Dermis blood vessel endothelial cell (primary cell): ENCODE data around the gene GRIA3. TPM values are rescaled to one million over a fixed set of nuclear protein-coding genes. Genes with fewer than 3 reads are reported as not detected.
"Not testable (repeated sequence)": the region's sequence is repeated elsewhere in the genome, so short reads cannot be mapped to it uniquely, and the experiment has no call there.

Source experiments
- DNase-seq: peaks from one replicate; pipeline ENCODE4 v3.0.0; 2010
- total RNA-seq: library from RNA; depleted of rRNA; stranded (reverse); fragments of >200 nt; gene quantifications from 2 replicates; pipeline ENCODE4 v1.2.3, GENCODE V29; 2014

The GRIA3 gene
- total RNA-seq, 1 donor from 2014 or later, result 0.17 TPM

DNA sequence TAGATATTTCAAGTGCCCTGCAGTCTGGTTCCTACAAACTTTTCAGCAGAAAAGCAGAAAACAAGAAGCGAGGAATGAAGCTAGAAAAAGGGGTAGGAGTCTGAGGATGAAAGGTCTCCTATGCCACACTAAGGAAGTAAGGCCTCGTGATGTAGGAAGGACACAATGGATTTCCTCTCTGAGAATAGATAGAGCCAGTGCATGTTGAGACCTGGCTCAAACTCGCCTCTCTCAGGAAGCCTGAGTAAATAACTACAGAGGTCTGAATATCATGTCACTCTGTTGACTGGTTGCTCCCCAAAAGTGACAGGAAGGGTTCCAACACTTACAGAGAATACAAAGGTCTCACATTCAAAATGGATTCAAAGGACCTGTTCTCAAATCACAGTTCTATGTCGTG, 93.3 kb downstream of the GRIA3 start:
- DNase-seq, result no peak

DNA sequence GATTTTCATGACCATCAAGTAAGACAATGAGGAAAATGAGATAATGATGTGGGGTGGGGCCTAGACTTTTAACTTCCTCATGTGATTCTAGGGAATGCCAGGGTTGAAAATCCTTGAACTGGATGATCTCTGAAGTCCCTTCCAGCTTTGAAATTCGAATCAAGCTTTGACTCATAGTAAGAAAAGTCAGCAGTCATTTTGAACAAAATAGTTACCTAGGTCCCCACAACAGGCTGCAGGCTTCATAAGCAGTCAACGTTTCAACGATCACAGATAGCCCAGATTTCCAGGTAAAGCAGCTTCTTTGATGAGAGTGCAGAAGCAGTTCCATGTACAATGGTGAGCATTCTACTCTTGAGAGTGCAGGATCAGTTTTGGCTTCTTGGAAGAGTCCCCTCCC, 93.7 kb downstream of the GRIA3 start:
- DNase-seq, result no peak

- DNase-seq, result no peak
These were observed 98.2 kb downstream of the GRIA3 start for GRCh38 chrX:123282241-123282640.

GRCh38 chrX:123283407-123283806, 99.3 kb downstream of the GRIA3 start:
- not testable (repeated sequence) for DNase-seq

- no peak for DNase-seq
These were observed 107.5 kb downstream of the GRIA3 start for GRCh38 chrX:123291623-123292022.

GRCh38 chrX:123298026-123298425, 113.9 kb downstream of the GRIA3 start:
- DNase-seq, result no peak

DNA sequence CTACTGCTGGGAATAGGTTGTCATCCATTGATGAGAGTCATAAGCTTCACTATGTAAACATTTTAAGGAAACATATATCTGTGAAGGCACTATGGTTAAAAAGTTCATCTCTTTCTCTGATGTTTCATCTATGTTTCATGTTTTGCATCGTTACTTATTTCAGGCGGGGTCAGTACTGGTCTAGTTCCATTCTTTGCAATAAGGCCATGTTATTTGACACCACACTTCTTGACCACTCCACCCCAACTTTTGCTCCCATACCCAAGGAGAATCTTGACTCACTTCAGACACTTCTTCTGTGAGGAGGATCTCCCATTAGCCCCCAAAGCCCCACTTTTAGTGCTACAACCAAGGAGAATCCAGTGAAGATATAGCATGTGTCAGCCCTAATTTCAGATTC, 119.4 kb downstream of the GRIA3 start:
- no peak for DNase-seq

DNA sequence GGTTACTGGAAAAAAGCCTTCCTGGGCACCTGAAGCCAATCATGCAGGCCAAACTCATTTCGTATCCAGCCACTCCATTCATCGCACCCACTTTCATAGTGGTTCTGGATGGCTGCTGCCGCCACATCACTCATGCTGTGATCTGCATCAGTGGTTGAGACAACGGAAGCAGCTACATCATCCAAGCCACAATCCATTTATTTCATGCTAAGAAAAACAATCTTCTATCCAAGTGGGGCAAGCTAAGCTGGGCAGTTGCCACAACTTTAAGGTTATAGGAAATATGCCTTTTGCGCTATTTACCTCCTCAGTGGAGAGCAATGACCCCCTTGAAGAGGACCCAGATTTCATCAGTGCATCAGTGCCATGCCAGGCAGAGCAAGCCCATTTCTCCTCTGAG, 124.6 kb downstream of the GRIA3 start:
- DNase-seq, result no peak

GRCh38 chrX:123310112-123310511, 126.0 kb downstream of the GRIA3 start:
- DNase-seq, result no peak

DNA sequence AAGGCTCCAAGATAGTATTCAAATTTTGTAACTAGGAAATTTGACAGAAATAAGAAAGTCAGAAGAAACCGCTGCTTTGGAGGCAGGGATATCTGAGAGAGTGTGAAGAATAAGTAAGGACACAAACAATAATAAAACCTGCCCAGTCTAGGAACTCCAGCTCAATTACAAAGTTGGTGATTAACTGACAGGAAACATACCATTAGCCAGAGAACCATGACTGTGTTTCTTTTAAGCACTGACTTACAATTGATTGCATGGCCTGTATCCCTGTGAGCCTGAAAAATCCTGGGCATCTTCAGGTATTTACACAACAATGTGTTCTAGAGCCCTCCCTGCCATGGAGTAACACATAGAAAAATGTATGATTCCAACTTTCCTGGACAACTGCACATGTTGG, 127.4 kb downstream of the GRIA3 start:
- no peak for DNase-seq

GRCh38 chrX:123313486-123313885, 129.4 kb downstream of the GRIA3 start:
- no peak for DNase-seq

GRCh38 chrX:123320622-123321021, 136.5 kb downstream of the GRIA3 start:
- no peak for DNase-seq

- DNase-seq, result no peak
These were observed 138.5 kb downstream of the GRIA3 start for GRCh38 chrX:123322536-123322935.

GRCh38 chrX:123324625-123325024, 140.5 kb downstream of the GRIA3 start:
- DNase-seq, result no peak

DNA sequence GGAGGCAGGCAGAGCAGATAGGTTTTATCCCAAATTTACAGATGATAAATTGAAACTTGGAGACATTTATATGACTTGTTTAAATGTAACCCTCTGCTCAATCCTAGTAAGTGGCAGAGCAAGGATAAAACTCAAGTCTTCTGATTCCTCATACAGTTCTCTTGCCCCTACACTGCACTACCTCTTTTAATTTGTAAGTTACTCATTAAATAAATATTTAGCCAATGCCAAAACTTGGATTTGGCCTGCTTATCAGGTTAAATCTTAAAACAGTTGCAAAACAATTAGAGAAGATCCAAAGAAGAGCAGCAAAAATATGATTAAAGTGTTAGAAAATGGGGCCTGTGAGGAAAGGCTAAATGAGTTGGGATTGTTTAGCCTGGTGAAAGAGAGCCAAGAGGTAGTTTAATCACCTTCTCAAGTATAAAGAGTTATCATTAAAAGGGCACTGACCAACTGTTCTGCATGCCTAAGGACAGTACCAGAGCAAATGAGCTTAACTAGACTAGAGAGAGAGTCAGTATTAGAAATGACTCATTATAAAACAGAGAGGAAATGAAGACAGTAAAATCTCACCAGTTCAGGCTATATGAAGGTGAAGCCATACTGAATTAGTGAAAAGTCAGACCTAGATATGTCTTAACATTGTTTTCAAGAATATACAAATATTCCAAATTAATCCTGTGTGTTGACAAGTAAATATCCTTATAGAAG, 146.3 kb downstream of the GRIA3 start:
- DNase-seq, result no peak

DNA sequence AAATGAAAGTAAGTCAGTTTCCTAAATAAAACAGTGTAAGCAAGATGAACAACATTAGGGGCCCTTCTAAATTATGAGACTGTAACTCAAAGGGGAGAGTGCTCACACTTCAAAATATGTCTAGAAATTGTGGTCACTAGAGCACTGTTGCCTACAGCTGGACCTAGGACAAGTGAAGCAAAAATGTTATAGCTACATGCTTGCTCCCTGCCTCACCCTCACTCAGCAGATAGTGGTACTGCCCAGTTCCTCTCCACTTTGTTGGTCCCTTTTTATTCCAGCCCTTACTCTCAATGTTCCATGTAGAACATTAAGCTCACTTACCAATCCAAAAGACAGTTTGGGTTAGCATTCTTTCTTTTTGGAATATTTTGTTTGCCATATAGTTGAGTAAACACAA, 147.3 kb downstream of the GRIA3 start:
- no peak for DNase-seq

- DNase-seq, result no peak
These were observed 147.8 kb downstream of the GRIA3 start for GRCh38 chrX:123331859-123332258.

- no peak for DNase-seq
These were observed 152.6 kb downstream of the GRIA3 start for GRCh38 chrX:123336666-123337065.

DNA sequence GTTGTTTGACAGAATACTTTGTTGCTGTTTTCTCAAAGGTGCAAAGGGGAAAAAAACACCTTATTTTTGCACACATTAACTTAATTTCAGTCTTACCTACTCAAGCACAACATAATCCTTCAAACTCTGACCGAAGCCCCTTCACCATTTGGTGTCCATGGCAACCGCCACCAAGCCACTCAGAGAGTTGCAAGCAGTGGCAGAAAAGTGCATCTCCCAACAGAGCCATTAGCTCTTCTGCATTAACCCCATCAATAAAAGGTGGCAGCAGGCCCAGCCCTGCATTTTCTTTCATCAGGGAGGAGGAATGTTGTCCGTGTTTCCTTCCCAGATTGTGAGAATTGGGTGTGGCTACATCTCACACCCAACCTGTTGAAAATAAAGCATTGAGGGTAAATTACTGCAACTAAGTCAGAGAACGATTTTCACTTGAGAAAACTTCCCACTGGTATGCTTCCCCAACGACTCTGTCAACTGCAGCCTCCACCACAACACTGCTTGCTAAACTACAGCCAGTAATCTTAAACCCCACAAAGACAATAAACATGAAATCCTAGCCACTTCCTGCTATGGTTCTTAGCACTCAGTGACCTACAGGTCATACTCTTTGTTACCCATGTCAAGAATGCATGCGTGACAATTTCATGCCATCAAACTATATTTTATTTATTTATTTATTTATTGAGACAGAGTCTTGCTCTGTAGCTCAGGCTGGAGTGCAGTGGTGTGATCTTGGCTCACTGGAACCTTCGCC, 154.0 kb downstream of the GRIA3 start:
- DNase-seq, result no peak

DNA sequence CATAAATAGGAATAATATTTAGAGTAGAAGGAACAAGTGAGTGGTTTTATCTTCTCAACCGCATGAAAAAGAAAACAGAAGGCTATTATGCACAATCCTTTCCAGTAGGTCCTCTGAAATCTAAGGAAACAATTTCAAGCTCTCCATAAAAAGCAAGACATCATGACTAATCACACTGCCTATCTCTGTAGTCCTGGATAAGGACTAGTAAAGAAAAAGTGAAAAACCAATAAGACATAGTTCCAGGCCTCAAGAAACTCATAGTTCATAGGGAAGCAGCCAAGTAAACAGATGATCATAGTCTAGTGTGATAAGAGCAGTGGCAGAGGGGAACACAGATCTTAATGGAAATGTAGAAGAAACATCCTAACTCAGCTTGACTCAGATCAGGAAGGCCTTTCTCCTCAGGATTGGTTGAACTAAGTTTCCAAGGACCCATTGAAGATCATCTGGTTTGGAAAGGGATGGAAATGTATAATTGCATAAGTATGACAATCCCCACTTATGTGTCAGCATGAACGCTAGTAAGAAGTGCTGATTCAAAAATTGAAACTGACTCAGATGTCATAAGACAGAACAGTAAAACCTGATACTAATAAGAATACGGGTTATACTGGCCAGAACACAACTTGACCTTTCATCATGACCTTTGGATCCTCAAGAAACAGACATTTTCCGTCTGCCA, 155.3 kb downstream of the GRIA3 start:
- DNase-seq, result no peak

- DNase-seq, result no peak
These were observed 156.6 kb downstream of the GRIA3 start for GRCh38 chrX:123340696-123341095.

DNA sequence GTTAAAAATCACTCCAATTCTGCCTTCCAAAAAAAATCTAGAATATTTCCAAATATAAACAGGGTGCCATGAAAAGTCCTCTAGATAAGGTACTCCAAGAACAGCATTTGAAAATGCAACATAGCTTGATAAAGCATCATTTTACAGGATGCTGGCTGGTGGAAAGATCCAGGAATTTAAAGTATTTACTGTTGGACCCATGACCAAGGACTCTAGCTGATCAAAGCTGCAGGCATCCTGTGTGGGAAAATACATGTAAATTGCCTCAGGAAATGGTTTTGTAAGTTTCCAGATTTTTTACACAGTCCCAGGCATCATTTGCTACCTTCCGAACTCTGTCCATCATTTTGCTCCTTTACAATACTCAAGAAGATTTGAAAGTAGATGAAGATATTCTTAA, 164.4 kb downstream of the GRIA3 start:
- no peak for DNase-seq

DNA sequence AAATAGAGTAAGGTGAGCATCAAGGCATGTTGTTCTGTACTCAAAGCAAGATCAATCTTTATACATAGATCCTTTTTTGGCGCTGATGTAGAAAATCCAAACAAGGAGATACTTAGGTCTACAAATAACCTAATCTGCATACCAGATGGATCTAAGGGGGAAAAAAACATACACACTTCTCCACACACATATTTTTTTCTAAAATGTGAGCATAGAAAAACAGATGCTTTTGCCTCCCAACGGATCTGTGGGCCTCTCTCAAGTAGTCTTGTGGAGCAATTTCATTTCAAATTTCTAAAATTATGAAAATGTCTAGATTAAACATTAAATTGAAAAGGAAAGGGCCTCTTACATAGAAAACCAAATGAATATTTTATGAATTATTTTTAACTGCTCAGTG, 166.1 kb downstream of the GRIA3 start:
- DNase-seq, result no peak

- DNase-seq, result no peak
These were observed 173.9 kb downstream of the GRIA3 start for GRCh38 chrX:123357941-123358340.
